Measurements from ENCODE around the gene NHLRC3. TPM values are rescaled to one million over a fixed set of nuclear protein-coding genes. Genes with fewer than 3 reads are reported as not detected.
A peak's percentile ranks its signal among the peaks of the same experiment; 100 is the strongest.

Gene NHLRC3
- polyA plus RNA-seq, 1 donor from 2014 or later: 66.5 TPM

DNA sequence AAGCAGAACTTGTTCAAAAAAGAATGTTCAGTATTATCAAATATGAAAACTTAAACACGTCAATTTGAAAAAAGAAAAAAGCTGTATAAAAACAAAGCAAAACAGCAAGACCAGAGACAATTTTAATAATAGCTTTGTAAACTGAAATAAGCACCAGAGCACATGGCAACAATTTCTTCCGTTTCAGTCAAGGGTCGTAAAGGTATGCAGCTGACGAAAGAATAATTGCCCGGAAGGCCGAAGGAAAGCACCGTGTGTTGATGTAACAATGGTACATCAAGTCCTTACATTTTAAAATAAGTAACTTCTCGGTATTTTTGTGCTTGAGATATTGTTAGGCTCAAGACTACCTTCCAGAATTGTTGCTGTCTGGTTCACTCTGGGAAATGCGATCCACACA lies 2.0 kb upstream of the NHLRC3 start:
- TF ChIP-seq TAF1 (IDR thresholded peaks at IDR 0.05; ENCODE audit: low read depth) (no peak), EZH2 (IDR thresholded peaks at IDR 0.05; ENCODE audit: borderline replicate concordance, insufficient read depth, low read length, poor library complexity, severe bottlenecking) (no peak), SMC3 (conservative IDR thresholded peaks at IDR 0.05; ENCODE audit: poor library complexity) (no peak), MXI1 (conservative IDR thresholded peaks at IDR 0.05; ENCODE audit: poor library complexity, severe bottlenecking) (peak; percentile 45)
- TF ChIP-seq, protein P1, sequence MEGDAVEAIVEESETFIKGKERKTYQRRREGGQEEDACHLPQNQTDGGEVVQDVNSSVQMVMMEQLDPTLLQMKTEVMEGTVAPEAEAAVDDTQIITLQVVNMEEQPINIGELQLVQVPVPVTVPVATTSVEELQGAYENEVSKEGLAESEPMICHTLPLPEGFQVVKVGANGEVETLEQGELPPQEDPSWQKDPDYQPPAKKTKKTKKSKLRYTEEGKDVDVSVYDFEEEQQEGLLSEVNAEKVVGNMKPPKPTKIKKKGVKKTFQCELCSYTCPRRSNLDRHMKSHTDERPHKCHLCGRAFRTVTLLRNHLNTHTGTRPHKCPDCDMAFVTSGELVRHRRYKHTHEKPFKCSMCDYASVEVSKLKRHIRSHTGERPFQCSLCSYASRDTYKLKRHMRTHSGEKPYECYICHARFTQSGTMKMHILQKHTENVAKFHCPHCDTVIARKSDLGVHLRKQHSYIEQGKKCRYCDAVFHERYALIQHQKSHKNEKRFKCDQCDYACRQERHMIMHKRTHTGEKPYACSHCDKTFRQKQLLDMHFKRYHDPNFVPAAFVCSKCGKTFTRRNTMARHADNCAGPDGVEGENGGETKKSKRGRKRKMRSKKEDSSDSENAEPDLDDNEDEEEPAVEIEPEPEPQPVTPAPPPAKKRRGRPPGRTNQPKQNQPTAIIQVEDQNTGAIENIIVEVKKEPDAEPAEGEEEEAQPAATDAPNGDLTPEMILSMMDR (IDR thresholded peaks at IDR 0.05; ENCODE audit: poor library complexity, severe bottlenecking): no peak
- Histone ChIP-seq H3K4me3 (ENCODE audit: low read length) (peak overlapping the region; percentile 73), H3K36me3 (ENCODE audit: insufficient read depth, low read length) (no peaks in the 10 kb centered on the region), H3K9me2 (ENCODE audit: insufficient read depth, low read length) (no peaks in the 10 kb centered on the region), H3K79me2 (replicated peaks; ENCODE audit: insufficient read depth, low read length) (peaks cover 70% of the 10 kb centered on the region), H3K27ac (ENCODE audit: low read length) (no peak overlapping the region), H3K27me3 (ENCODE audit: insufficient read depth, low read depth, low read length) (no peaks in the 10 kb centered on the region), H3K4me2 (ENCODE audit: low read length) (peak overlapping the region; percentile 60), H3F3A (ENCODE audit: insufficient read depth, low read length, poor library complexity, severe bottlenecking) (no peaks in the 10 kb centered on the region), H3K9ac (ENCODE audit: low read length) (peak overlapping the region; percentile 81), H4K20me1 (ENCODE audit: insufficient read depth) (no peaks in the 10 kb centered on the region), H3K9me3 (ENCODE audit: low read length) (no peaks in the 10 kb centered on the region), H2AFZ (ENCODE audit: low read depth, low read length) (no peak overlapping the region)

DNA sequence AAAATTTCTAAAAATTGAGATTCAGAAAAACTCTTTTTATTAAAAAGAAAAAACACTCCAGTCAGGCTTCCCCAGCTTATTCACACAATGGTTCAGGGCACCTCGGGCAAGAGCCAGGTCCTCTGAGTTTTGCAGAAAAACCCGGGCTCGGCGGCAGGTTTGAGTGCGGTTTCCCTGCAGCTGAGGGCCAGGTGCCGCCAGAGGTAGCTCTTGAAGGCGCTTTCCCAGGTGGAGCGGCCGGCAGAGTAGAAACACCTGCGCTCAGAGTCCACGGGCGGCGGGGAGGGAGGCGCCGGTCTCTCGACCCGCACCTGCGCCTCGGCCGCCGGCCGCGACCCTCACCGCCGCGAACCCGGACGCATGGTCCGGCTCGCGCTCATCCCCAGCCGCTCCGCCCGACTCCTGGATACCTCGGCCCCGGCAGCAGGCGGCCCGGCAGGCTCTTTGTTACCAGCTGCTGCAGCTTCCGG lies 811 bp upstream of the NHLRC3 start:
- no peaks in the 10 kb centered on the region for H3F3A ChIP-seq (ENCODE audit: insufficient read depth, low read length, poor library complexity, severe bottlenecking)
- TF ChIP-seq, protein P1 (IDR thresholded peaks at IDR 0.05; ENCODE audit: poor library complexity, severe bottlenecking): peak; percentile 34
- peak; percentile 48 for TF ChIP-seq SMC3 (conservative IDR thresholded peaks at IDR 0.05; ENCODE audit: poor library complexity)
- TF ChIP-seq EP300 (conservative IDR thresholded peaks at IDR 0.05; ENCODE audit: poor library complexity, severe bottlenecking): peak; percentile 53
- no peak for TF ChIP-seq POLR2AphosphoS5 (IDR thresholded peaks at IDR 0.05)
- TF ChIP-seq TAF1 (IDR thresholded peaks at IDR 0.05; ENCODE audit: low read depth): no peak
- peak; percentile 92 for TF ChIP-seq MXI1 (conservative IDR thresholded peaks at IDR 0.05; ENCODE audit: poor library complexity, severe bottlenecking)
- H3K79me2 ChIP-seq (replicated peaks; ENCODE audit: insufficient read depth, low read length): peaks cover 58% of the 10 kb centered on the region
- H3K4me3 ChIP-seq (ENCODE audit: low read length): peak overlapping the region; percentile 73
- no peaks in the 10 kb centered on the region for H3K9me3 ChIP-seq (ENCODE audit: low read length)
- peak overlapping the region; percentile 60 for H3K4me2 ChIP-seq (ENCODE audit: low read length)
- H3K9me2 ChIP-seq (ENCODE audit: insufficient read depth, low read length): no peaks in the 10 kb centered on the region
- H4K20me1 ChIP-seq (ENCODE audit: insufficient read depth): no peaks in the 10 kb centered on the region
- no peak overlapping the region for H2AFZ ChIP-seq (ENCODE audit: low read depth, low read length)
- peak overlapping the region; percentile 87 for H3K27ac ChIP-seq (ENCODE audit: low read length)
- H3K9ac ChIP-seq (ENCODE audit: low read length): peak overlapping the region; percentile 81
- H3K27me3 ChIP-seq (ENCODE audit: insufficient read depth, low read depth, low read length): no peaks in the 10 kb centered on the region
- no peaks in the 10 kb centered on the region for H3K36me3 ChIP-seq (ENCODE audit: insufficient read depth, low read length)

DNA sequence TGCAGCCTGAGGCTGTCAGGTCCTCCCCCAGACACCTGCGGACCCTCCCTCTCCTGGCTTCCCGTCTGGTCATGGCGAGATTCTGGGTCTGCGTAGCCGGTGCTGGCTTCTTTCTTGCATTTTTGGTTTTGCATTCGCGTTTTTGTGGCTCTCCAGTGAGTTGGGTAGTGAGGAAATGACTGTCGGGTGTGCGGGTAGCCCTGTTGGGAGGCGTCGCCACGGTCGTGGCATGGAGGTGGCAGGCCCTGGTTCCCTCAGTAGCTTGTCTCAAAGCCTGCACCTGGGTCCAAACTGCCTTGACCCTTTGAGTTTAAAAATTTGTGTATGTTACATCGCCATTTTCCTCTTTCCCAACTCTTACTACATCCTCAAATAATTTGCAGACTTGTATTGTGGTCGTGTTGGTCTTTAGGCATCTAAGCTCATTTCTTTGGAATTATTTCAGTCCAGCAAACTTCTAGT lies 344 bp downstream of the NHLRC3 start:
- H3F3A ChIP-seq (ENCODE audit: insufficient read depth, low read length, poor library complexity, severe bottlenecking): no peaks in the 10 kb centered on the region
- H3K27me3 ChIP-seq (ENCODE audit: insufficient read depth, low read depth, low read length): no peaks in the 10 kb centered on the region
- peak overlapping the region; percentile 81 for H3K9ac ChIP-seq (ENCODE audit: low read length)
- peak overlapping the region; percentile 73 for H3K4me3 ChIP-seq (ENCODE audit: low read length)
- no peaks in the 10 kb centered on the region for H4K20me1 ChIP-seq (ENCODE audit: insufficient read depth)
- H3K4me2 ChIP-seq (ENCODE audit: low read length): peak overlapping the region; percentile 70
- H3K36me3 ChIP-seq (ENCODE audit: insufficient read depth, low read length): no peaks in the 10 kb centered on the region
- H3K9me2 ChIP-seq (ENCODE audit: insufficient read depth, low read length): no peaks in the 10 kb centered on the region
- peaks cover 48% of the 10 kb centered on the region for H3K79me2 ChIP-seq (replicated peaks; ENCODE audit: insufficient read depth, low read length)
- H3K9me3 ChIP-seq (ENCODE audit: low read length): no peaks in the 10 kb centered on the region
- peak overlapping the region; percentile 87 for H3K27ac ChIP-seq (ENCODE audit: low read length)
- TF ChIP-seq EP300 (conservative IDR thresholded peaks at IDR 0.05; ENCODE audit: poor library complexity, severe bottlenecking): no peak
- no peak for TF ChIP-seq SMC3 (conservative IDR thresholded peaks at IDR 0.05; ENCODE audit: poor library complexity)
- TF ChIP-seq EZH2 (IDR thresholded peaks at IDR 0.05; ENCODE audit: borderline replicate concordance, insufficient read depth, low read length, poor library complexity, severe bottlenecking): no peak
- no peak for TF ChIP-seq MXI1 (conservative IDR thresholded peaks at IDR 0.05; ENCODE audit: poor library complexity, severe bottlenecking)
- no peak for TF ChIP-seq POLR2AphosphoS5 (IDR thresholded peaks at IDR 0.05)
- TF ChIP-seq RAD21 (conservative IDR thresholded peaks at IDR 0.05): no peak
- TF ChIP-seq, protein P2, sequence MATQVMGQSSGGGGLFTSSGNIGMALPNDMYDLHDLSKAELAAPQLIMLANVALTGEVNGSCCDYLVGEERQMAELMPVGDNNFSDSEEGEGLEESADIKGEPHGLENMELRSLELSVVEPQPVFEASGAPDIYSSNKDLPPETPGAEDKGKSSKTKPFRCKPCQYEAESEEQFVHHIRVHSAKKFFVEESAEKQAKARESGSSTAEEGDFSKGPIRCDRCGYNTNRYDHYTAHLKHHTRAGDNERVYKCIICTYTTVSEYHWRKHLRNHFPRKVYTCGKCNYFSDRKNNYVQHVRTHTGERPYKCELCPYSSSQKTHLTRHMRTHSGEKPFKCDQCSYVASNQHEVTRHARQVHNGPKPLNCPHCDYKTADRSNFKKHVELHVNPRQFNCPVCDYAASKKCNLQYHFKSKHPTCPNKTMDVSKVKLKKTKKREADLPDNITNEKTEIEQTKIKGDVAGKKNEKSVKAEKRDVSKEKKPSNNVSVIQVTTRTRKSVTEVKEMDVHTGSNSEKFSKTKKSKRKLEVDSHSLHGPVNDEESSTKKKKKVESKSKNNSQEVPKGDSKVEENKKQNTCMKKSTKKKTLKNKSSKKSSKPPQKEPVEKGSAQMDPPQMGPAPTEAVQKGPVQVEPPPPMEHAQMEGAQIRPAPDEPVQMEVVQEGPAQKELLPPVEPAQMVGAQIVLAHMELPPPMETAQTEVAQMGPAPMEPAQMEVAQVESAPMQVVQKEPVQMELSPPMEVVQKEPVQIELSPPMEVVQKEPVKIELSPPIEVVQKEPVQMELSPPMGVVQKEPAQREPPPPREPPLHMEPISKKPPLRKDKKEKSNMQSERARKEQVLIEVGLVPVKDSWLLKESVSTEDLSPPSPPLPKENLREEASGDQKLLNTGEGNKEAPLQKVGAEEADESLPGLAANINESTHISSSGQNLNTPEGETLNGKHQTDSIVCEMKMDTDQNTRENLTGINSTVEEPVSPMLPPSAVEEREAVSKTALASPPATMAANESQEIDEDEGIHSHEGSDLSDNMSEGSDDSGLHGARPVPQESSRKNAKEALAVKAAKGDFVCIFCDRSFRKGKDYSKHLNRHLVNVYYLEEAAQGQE (IDR thresholded peaks at IDR 0.05; ENCODE audit: borderline replicate concordance): no peak
- TF ChIP-seq, protein P1 (IDR thresholded peaks at IDR 0.05; ENCODE audit: poor library complexity, severe bottlenecking): no peak
- no peak for TF ChIP-seq TAF1 (IDR thresholded peaks at IDR 0.05; ENCODE audit: low read depth)
- H2AFZ ChIP-seq (ENCODE audit: low read depth, low read length): peak overlapping the region; percentile 96
